IMR-90 (cell line): ENCODE results near the gene GCNT2. TPM values are rescaled to one million over a fixed set of nuclear protein-coding genes. Genes with fewer than 3 reads are reported as not detected.

Experiments
- ATAC-seq: fragments of 200-7000 bp; cut with Tn5 transposase; 2 replicates; pipeline ENCODE4 v1.9.1; 2020; ENCODE audit warnings: low read depth, mild to moderate bottlenecking, moderate library complexity
- BruUV-seq: library from RNA; stranded (reverse); fragments of 400-500 nt; replicated peaks from 2 replicates; lab custom pipeline; 2021; lab: Mats Ljungman, UMichigan
- CTCF ChIA-PET: fragments of 300-600 bp; formaldehyde crosslinking; extraction: SDS; loops from one replicate; lab custom pipeline; 2021; ENCODE audit warnings: antibody characterized with exemption; lab: Yijun Ruan, JAX
- POLR2A ChIA-PET: fragments of 300-600 bp; sonication (Branson Sonifier 250); formaldehyde crosslinking; loops from one replicate; lab custom pipeline; 2022; ENCODE audit warnings: antibody characterized with exemption; ENCODE audit not compliant: unreplicated experiment; lab: Charles Lee
- DNase-seq: peaks from one replicate; pipeline ENCODE4 v3.0.0; 2013
- H2AFZ ChIP-seq: replicated peaks from 2 replicates; pipeline ENCODE3; 2013; ENCODE audit warnings: low read length, mild to moderate bottlenecking; ENCODE audit not compliant: poor library complexity
- H2AK5ac ChIP-seq: 2 replicates; pipeline ENCODE4 v1.6.1; 2013; ENCODE audit warnings: low read depth, low read length, inconsistent platforms
- H2AK9ac ChIP-seq: replicated peaks from 2 replicates; pipeline ENCODE3; 2013; ENCODE audit warnings: mild to moderate bottlenecking, low read depth, low read length, moderate library complexity; ENCODE audit not compliant: poor library complexity
- H2BK120ac ChIP-seq: 2 replicates; pipeline ENCODE4 v1.6.1; 2013; ENCODE audit warnings: low read depth, low read length, inconsistent platforms
- H2BK15ac ChIP-seq: 3 replicates; pipeline ENCODE4 v1.6.1; 2013; ENCODE audit warnings: low read depth, low read length, inconsistent platforms
- H2BK20ac ChIP-seq: 2 replicates; pipeline ENCODE4 v1.6.1; 2013; ENCODE audit warnings: low read depth, mild to moderate bottlenecking, inconsistent platforms, low read length, moderate library complexity
- H2BK5ac ChIP-seq: 2 replicates; pipeline ENCODE4 v1.6.1; 2013; ENCODE audit warnings: mild to moderate bottlenecking, low read depth, low read length, inconsistent platforms; ENCODE audit not compliant: poor library complexity, severe bottlenecking
- H3K14ac ChIP-seq: replicated peaks from 2 replicates; pipeline ENCODE4 v1.6.1; 2013; ENCODE audit warnings: low read depth, low read length, inconsistent platforms
- H3K18ac ChIP-seq: 2 replicates; pipeline ENCODE4 v1.6.1; 2013; ENCODE audit warnings: low read depth, low read length, control low read depth
- H3K23ac ChIP-seq: 2 replicates; pipeline ENCODE4 v1.6.1; 2013; ENCODE audit warnings: low read depth, low read length, inconsistent platforms
- H3K27ac ChIP-seq: 2 replicates; pipeline ENCODE4 v1.5.1; 2013; ENCODE audit warnings: mild to moderate bottlenecking, control low read depth, low read length; ENCODE audit not compliant: insufficient read depth
- H3K27me3 ChIP-seq: 2 replicates; pipeline ENCODE4 v1.6.1; 2013; ENCODE audit warnings: low read length; ENCODE audit not compliant: control insufficient read depth, insufficient read depth
- H3K36me3 ChIP-seq: 2 replicates; pipeline ENCODE4 v1.6.1; 2013; ENCODE audit warnings: low read length, mixed read lengths; ENCODE audit not compliant: control insufficient read depth, insufficient read depth
- H3K4ac ChIP-seq: 2 replicates; pipeline ENCODE4 v1.6.1; 2013; ENCODE audit warnings: low read depth, low read length, inconsistent platforms
- H3K4me1 ChIP-seq: 2 replicates; pipeline ENCODE4 v1.6.1; 2013; ENCODE audit warnings: low read length, mixed read lengths; ENCODE audit not compliant: control insufficient read depth, insufficient read depth
- H3K4me2 ChIP-seq: 2 replicates; pipeline ENCODE4 v1.6.1; 2013; ENCODE audit warnings: low read depth, mild to moderate bottlenecking, control low read depth, low read length, moderate library complexity
- H3K4me3 ChIP-seq: 2 replicates; pipeline ENCODE4 v1.5.1; 2013; ENCODE audit warnings: low read depth, mild to moderate bottlenecking, control low read depth, low read length, moderate library complexity; ENCODE audit not compliant: insufficient read depth
- H3K56ac ChIP-seq: 2 replicates; pipeline ENCODE4 v1.6.1; 2013; ENCODE audit warnings: low read length, inconsistent platforms; ENCODE audit not compliant: insufficient read depth; ENCODE audit errors: extremely low read depth
- H3K79me1 ChIP-seq, 2 experiments: 2 replicates each; pipeline ENCODE4 v1.6.1; 2013; ENCODE audit warnings: low read length in 2 of 2, inconsistent platforms in 1 of 2, low read depth in 1 of 2
- H3K9ac ChIP-seq: 2 replicates; pipeline ENCODE4 v1.6.1; 2013; ENCODE audit warnings: low read depth, low read length, control low read depth
- H3K9me1 ChIP-seq: 2 replicates; pipeline ENCODE4 v1.6.1; 2013; ENCODE audit warnings: low read length, inconsistent platforms; ENCODE audit not compliant: insufficient read depth
- H3K9me3 ChIP-seq: 2 replicates; pipeline ENCODE4 v1.6.1; 2013; ENCODE audit warnings: low read length; ENCODE audit not compliant: control insufficient read depth, insufficient read depth
- H4K20me1 ChIP-seq: 2 replicates; pipeline ENCODE4 v1.6.1; 2013; ENCODE audit warnings: low read length, inconsistent platforms; ENCODE audit not compliant: insufficient read depth
- H4K5ac ChIP-seq: 2 replicates; pipeline ENCODE4 v1.6.1; 2013; ENCODE audit warnings: mild to moderate bottlenecking, low read depth, low read length, control low read depth
- H4K8ac ChIP-seq, 2 experiments: 2 replicates each; pipeline ENCODE4 v1.6.1; 2013; ENCODE audit warnings: low read depth in 2 of 2, low read length in 2 of 2, control low read depth in 1 of 2, inconsistent platforms in 1 of 2
- H4K91ac ChIP-seq: 2 replicates; pipeline ENCODE4 v1.6.1; 2013; ENCODE audit warnings: low read depth, low read length, inconsistent platforms; ENCODE audit not compliant: insufficient read depth
- BHLHE40 ChIP-seq: fragments of 150-350 bp; IDR thresholded peaks from 2 replicates; pipeline ENCODE4 v1.6.1; 2016; ENCODE audit warnings: mild to moderate bottlenecking, low read depth, low read length
- CEBPB ChIP-seq: IDR thresholded peaks from 2 replicates; pipeline ENCODE4 v1.6.1; 2012; ENCODE audit warnings: low read depth, low read length, improper control_type of control experiment
- CHD1 ChIP-seq: IDR thresholded peaks from 2 replicates; pipeline ENCODE4 v1.6.1; 2012; ENCODE audit warnings: low read depth, low read length, improper control_type of control experiment
- FOS ChIP-seq: fragments of 150-350 bp; IDR thresholded peaks from 2 replicates; pipeline ENCODE4 v1.6.1; 2016; ENCODE audit warnings: low read depth, low read length
- MAFK ChIP-seq: IDR thresholded peaks from 2 replicates; pipeline ENCODE4 v1.6.1; 2012; ENCODE audit warnings: low read depth, low read length, improper control_type of control experiment
- MAZ ChIP-seq: IDR thresholded peaks from 2 replicates; pipeline ENCODE4 v1.6.1; 2012; ENCODE audit warnings: low read depth, mild to moderate bottlenecking, low read length, improper control_type of control experiment, moderate library complexity, borderline replicate concordance
- MXI1 ChIP-seq: IDR thresholded peaks from 2 replicates; pipeline ENCODE4 v1.6.1; 2012; ENCODE audit warnings: low read depth, mild to moderate bottlenecking, low read length, moderate library complexity, borderline replicate concordance
- NFE2L2 ChIP-seq: fragments of 150-350 bp; IDR thresholded peaks from 2 replicates; pipeline ENCODE4 v1.6.1; 2016; ENCODE audit warnings: low read depth, mild to moderate bottlenecking, low read length
- POLR2A ChIP-seq: IDR thresholded peaks from 2 replicates; pipeline ENCODE4 v1.6.1; 2012; ENCODE audit warnings: mild to moderate bottlenecking, low read depth, low read length
- RAD21 ChIP-seq: IDR thresholded peaks from 2 replicates; pipeline ENCODE4 v1.6.1; 2012; ENCODE audit warnings: low read length, improper control_type of control experiment
- RCOR1 ChIP-seq: IDR thresholded peaks from 2 replicates; pipeline ENCODE4 v1.6.1; 2012; ENCODE audit warnings: mild to moderate bottlenecking, low read length, improper control_type of control experiment; ENCODE audit not compliant: insufficient replicate concordance
- RFX5 ChIP-seq: IDR thresholded peaks from 2 replicates; pipeline ENCODE4 v1.8.0; 2012; ENCODE audit warnings: low read depth, mild to moderate bottlenecking, low read length, moderate library complexity
- SMC3 ChIP-seq: fragments of 150-350 bp; IDR thresholded peaks from 2 replicates; pipeline ENCODE4 v1.6.1; 2016; ENCODE audit warnings: low read depth, mild to moderate bottlenecking, antibody characterized with exemption, low read length, moderate library complexity
- WGBS, 2 experiments: methylation state at CpG; one replicate each; pipeline versions ENCODE4 v1.1.5 to v1.1.7; 2013; ENCODE audit warnings: missing lambda C conversion rate in 2 of 2; ENCODE audit not compliant: insufficient read length in 1 of 2; ENCODE audit errors: extremely low coverage in 2 of 2; 5-methylcytosine and 5-hydroxymethylcytosine counted together
- dilution Hi-C: fragments of 300-500 bp; cut with HindIII; formaldehyde crosslinking; loops from one replicate; pipeline ENCODE4 v1.14.3; 2018; ENCODE audit warnings: low sequenced_read_pairs; ENCODE audit not compliant: unreplicated experiment
- in situ Hi-C: fragments of 300-500 bp; cut with MboI; formaldehyde crosslinking; loops from 3 replicates; pipeline ENCODE4 v1.14.3; 2019; ENCODE audit warnings: low sequenced_read_pairs, inconsistent platforms, mixed read lengths
- intact Hi-C: fragments of 100-400 bp; cut with micrococcal nuclease; formaldehyde crosslinking; loops from 2 replicates; pipeline ENCODE4 v1.10.0; 2022
- polyA plus RNA-seq, 3 experiments: library from polyadenylated mRNA; depleted of rRNA; stranded (reverse); fragments of >200 nt; gene quantifications; 2 replicates each; pipeline ENCODE4 v1.2.3, GENCODE V29; 2012; ENCODE audit warnings: low replicate concordance in 1 of 3
- total RNA-seq: library from RNA; depleted of rRNA; stranded (reverse); fragments of >200 nt; gene quantifications from 2 replicates; pipeline ENCODE4 v1.2.3, GENCODE V29; 2012
- TF ChIP-seq, protein P1 (sequence below): fragments of 150-350 bp; IDR thresholded peaks from 2 replicates; pipeline ENCODE4 v1.6.1; 2017; ENCODE audit warnings: mild to moderate bottlenecking, antibody characterized with exemption, low read length, low read depth
- TF ChIP-seq, protein P2 (sequence below): conservative IDR thresholded peaks from 2 replicates; pipeline ENCODE4 v1.5.1; 2012; ENCODE audit warnings: mild to moderate bottlenecking, low read depth, low read length, improper control_type of control experiment
- TF ChIP-seq, protein P3 (sequence below): fragments of 150-350 bp; IDR thresholded peaks from 2 replicates; pipeline ENCODE4 v1.6.1; 2016; ENCODE audit warnings: low read depth, mild to moderate bottlenecking, low read length, moderate library complexity, borderline replicate concordance

Gene GCNT2
- total and polyA plus RNA-seq, 2 of the 4 experiments (the other 2 are of a cell fraction) = 0.34 to 0.90 TPM

DNA sequence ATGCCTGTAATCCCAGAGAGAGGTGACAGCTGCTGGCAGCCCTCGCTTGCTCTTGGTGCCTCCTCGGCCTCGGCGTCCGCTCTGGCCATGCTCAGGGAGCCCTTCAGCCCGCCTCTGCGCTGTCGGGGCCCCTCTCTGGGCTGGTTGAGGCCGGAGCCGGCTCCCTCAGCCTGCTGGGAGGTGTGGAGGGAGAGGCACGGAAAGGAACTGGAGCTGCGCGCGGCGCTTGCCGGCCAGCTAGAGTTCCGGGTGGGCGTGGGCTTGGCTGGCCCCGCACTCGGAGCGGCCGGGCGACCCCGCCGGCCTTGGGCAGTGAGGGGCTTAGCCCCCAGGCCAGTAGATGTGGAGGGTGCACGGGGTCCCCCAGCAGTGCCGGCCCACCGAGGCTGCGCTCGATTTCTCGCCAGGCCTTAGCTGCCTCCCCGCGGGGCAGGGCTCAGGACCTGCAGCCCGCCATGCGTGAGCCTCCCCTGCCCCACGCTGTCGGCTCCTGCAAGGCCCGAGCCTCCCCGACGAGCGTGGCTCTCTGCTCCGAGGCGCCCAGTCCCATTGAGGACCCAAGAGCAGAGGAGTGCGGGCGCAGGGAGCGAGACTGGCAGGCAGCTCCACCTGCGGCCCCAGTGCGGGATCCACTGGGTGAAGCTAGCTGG lies 138.7 kb downstream of the GCNT2 start:
- CTCF ChIA-PET = no interaction called here
- peak overlapping the region; percentile 39 for H3K4me3 ChIP-seq
- no peaks in the 10 kb centered on the region; the same call in 1 of the 2 replicates for H3K27me3 ChIP-seq
- H2AFZ ChIP-seq = peak overlapping the region; percentile 51
- no peaks in the 10 kb centered on the region for H3K4me1 ChIP-seq
- 50% methylated on average over 4 of the region's 48 CpGs; no CpG with 5 or more reads in 1 of the 2 experiments for WGBS, 2 experiments
- H3K9ac ChIP-seq = peak overlapping the region; percentile 12; the same call in 1 of the 2 replicates
- H4K5ac ChIP-seq = no peak overlapping the region; the same call in 1 of the 2 replicates
- H3K4me2 ChIP-seq = no peak overlapping the region; the same call in 1 of the 2 replicates
- H4K8ac ChIP-seq = no peak overlapping the region
- H2BK120ac ChIP-seq = no peak overlapping the region
- no peaks in the 10 kb centered on the region for H3K36me3 ChIP-seq
- no peak overlapping the region for H2BK20ac ChIP-seq
- H4K91ac ChIP-seq = no peak overlapping the region
- H2BK15ac ChIP-seq = no peak overlapping the region
- H3K56ac ChIP-seq = no peak overlapping the region
- H3K4ac ChIP-seq = no peak overlapping the region
- H2AK5ac ChIP-seq = no peak overlapping the region
- no peaks in the 10 kb centered on the region; the same call in 1 of the 2 replicates for H3K9me3 ChIP-seq
- ATAC-seq = peak; percentile 54
- TF ChIP-seq RFX5 (no peak), BHLHE40 (no peak), NFE2L2 (no peak), POLR2A (no peak), MAZ (no peak), CEBPB (no peak), SMC3 (no peak), RAD21 (no peak), RCOR1 (no peak), MXI1 (no peak), MAFK (no peak), FOS (no peak), CHD1 (no peak)
- TF ChIP-seq, protein P1, sequence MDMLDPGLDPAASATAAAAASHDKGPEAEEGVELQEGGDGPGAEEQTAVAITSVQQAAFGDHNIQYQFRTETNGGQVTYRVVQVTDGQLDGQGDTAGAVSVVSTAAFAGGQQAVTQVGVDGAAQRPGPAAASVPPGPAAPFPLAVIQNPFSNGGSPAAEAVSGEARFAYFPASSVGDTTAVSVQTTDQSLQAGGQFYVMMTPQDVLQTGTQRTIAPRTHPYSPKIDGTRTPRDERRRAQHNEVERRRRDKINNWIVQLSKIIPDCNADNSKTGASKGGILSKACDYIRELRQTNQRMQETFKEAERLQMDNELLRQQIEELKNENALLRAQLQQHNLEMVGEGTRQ = no peak
- TF ChIP-seq, protein P2, sequence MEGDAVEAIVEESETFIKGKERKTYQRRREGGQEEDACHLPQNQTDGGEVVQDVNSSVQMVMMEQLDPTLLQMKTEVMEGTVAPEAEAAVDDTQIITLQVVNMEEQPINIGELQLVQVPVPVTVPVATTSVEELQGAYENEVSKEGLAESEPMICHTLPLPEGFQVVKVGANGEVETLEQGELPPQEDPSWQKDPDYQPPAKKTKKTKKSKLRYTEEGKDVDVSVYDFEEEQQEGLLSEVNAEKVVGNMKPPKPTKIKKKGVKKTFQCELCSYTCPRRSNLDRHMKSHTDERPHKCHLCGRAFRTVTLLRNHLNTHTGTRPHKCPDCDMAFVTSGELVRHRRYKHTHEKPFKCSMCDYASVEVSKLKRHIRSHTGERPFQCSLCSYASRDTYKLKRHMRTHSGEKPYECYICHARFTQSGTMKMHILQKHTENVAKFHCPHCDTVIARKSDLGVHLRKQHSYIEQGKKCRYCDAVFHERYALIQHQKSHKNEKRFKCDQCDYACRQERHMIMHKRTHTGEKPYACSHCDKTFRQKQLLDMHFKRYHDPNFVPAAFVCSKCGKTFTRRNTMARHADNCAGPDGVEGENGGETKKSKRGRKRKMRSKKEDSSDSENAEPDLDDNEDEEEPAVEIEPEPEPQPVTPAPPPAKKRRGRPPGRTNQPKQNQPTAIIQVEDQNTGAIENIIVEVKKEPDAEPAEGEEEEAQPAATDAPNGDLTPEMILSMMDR = no peak
- TF ChIP-seq, protein P3, sequence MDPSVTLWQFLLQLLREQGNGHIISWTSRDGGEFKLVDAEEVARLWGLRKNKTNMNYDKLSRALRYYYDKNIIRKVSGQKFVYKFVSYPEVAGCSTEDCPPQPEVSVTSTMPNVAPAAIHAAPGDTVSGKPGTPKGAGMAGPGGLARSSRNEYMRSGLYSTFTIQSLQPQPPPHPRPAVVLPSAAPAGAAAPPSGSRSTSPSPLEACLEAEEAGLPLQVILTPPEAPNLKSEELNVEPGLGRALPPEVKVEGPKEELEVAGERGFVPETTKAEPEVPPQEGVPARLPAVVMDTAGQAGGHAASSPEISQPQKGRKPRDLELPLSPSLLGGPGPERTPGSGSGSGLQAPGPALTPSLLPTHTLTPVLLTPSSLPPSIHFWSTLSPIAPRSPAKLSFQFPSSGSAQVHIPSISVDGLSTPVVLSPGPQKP = no peak
- H3K9me1 ChIP-seq = no peaks in the 10 kb centered on the region
- no peak overlapping the region for H3K14ac ChIP-seq
- H3K27ac ChIP-seq = no peak overlapping the region
- H3K18ac ChIP-seq = no peak overlapping the region
- H3K79me1 ChIP-seq = no peaks in the 10 kb centered on the region
- H3K23ac ChIP-seq = no peak overlapping the region
- POLR2A ChIA-PET = no interaction called here
- H2AK9ac ChIP-seq = no peak overlapping the region
- dilution Hi-C loops (no loop called here), intact Hi-C loops (no loop called here), in situ Hi-C loops (no loop called here)
- H4K20me1 ChIP-seq = no peaks in the 10 kb centered on the region
- no peak for DNase-seq
- no TSS peak for BruUV-seq
- no peak overlapping the region for H2BK5ac ChIP-seq
